ENCODE measurements around the gene HIGD2A. TPM values are rescaled to one million over a fixed set of nuclear protein-coding genes. Genes with fewer than 3 reads are reported as not detected.

The HIGD2A gene
- total RNA-seq, 1 experiment from 2014 or later = 72.6 TPM

DNA sequence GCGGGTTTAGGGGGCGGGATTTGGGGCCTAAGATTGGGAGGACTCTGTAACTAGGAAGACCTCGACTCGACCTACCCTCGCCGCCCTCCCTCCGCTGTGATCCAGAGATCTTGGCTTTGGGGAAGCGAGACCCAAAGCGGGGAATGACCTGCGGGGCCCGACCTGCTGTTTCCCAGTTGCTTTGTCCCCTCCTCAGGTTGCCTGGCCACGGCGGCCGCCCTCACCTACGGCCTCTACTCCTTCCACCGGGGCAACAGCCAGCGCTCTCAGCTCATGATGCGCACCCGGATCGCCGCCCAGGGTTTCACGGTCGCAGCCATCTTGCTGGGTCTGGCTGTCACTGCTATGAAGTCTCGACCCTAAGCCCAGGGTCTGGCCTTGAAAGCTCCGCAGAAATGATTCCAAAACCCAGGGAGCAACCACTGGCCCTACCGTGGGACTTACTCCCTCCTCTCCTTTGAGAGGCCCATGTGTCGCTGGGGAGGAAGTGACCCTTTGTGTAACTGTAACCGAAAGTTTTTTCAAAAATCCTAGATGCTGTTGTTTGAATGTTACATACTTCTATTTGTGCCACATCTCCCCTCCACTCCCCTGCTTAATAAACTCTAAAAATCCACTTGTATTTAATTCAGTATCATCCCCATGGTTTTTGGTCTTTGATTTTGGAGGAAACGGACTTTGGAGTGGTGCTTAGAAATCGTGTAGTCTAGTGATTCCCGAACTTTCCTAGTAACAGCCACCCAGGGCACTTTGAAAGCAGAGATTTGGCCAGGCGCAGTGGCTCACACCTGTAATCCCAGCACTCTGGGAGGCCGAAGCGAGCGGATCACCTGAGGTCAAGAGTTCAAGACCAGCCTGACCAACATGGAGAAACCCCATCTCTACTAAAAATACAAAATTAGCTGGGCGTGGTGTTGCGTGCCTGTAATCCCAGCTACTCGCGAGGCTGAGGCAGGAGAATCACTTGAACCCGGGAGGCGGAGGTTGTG is 878 bp downstream of the HIGD2A start:
- Mint-ChIP-seq H3K27me3 (ENCODE audit: unreplicated experiment) (no peaks in the 10 kb centered on the region), H3K36me3 (ENCODE audit: insufficient read depth, unreplicated experiment) (peaks cover 62% of the 10 kb centered on the region), H3K27ac (ENCODE audit: unreplicated experiment) (peak overlapping the region; percentile 94), H3K4me3 (ENCODE audit: low read depth, unreplicated experiment) (peak overlapping the region; percentile 85), H3K4me1 (ENCODE audit: low read depth, unreplicated experiment) (peaks cover 23% of the 10 kb centered on the region), H3K9me3 (ENCODE audit: low read depth, unreplicated experiment) (no peaks in the 10 kb centered on the region)
- BruUV-seq (replicated peaks) = TSS peak; percentile 98
- CTCF ChIA-PET = interaction anchor here (0.5 to 1.7 kb wide), 5 partner anchors 11 to 1026 kb away, joined by 3 to 5 read pairs (median 4); no protein-coding TSS in a partner anchor
- no peak for DNase-seq
- intact Hi-C loops (cut with micrococcal nuclease; ENCODE audit: unreplicated experiment) = no loop called here
- TF ChIP-seq, protein P1, sequence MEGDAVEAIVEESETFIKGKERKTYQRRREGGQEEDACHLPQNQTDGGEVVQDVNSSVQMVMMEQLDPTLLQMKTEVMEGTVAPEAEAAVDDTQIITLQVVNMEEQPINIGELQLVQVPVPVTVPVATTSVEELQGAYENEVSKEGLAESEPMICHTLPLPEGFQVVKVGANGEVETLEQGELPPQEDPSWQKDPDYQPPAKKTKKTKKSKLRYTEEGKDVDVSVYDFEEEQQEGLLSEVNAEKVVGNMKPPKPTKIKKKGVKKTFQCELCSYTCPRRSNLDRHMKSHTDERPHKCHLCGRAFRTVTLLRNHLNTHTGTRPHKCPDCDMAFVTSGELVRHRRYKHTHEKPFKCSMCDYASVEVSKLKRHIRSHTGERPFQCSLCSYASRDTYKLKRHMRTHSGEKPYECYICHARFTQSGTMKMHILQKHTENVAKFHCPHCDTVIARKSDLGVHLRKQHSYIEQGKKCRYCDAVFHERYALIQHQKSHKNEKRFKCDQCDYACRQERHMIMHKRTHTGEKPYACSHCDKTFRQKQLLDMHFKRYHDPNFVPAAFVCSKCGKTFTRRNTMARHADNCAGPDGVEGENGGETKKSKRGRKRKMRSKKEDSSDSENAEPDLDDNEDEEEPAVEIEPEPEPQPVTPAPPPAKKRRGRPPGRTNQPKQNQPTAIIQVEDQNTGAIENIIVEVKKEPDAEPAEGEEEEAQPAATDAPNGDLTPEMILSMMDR (IDR thresholded peaks at IDR 0.05; ENCODE audit: unreplicated experiment) = no peak

DNA sequence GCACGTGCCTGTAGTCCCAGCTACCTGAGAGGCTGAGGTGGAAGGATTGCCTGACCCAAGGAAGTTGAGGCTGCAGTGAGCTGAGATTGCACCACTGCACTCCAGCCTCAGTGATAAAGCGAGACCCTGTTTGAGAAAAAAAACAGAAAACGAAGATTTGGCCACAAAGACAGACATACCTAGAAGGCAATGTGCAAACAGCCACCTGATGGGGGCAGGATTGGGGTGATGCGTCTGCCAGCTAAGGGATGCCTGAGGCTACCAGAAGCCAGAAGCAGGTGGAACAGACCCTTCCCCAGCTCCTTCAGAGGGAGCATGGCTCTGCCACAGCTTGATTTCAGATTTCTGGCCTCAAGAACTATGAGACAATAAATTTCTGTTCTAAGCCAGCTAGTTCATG is 2.9 kb downstream of the HIGD2A start:
- no peak for DNase-seq
- H3K4me1 Mint-ChIP-seq (ENCODE audit: low read depth, unreplicated experiment) = peaks cover 12% of the 10 kb centered on the region
- H3K4me3 Mint-ChIP-seq (ENCODE audit: low read depth, unreplicated experiment) = no peak overlapping the region
- H3K36me3 Mint-ChIP-seq (ENCODE audit: insufficient read depth, unreplicated experiment) = peaks cover 51% of the 10 kb centered on the region
- H3K9me3 Mint-ChIP-seq (ENCODE audit: low read depth, unreplicated experiment) = no peaks in the 10 kb centered on the region
- intact Hi-C loops (cut with micrococcal nuclease; ENCODE audit: unreplicated experiment) = no loop called here
- TF ChIP-seq, protein P1 (IDR thresholded peaks at IDR 0.05; ENCODE audit: unreplicated experiment) = no peak
- H3K27me3 Mint-ChIP-seq (ENCODE audit: unreplicated experiment) = no peaks in the 10 kb centered on the region
- no peak overlapping the region for H3K27ac Mint-ChIP-seq (ENCODE audit: unreplicated experiment)
- no TSS peak for BruUV-seq (replicated peaks)
- CTCF ChIA-PET = no interaction called here

DNA sequence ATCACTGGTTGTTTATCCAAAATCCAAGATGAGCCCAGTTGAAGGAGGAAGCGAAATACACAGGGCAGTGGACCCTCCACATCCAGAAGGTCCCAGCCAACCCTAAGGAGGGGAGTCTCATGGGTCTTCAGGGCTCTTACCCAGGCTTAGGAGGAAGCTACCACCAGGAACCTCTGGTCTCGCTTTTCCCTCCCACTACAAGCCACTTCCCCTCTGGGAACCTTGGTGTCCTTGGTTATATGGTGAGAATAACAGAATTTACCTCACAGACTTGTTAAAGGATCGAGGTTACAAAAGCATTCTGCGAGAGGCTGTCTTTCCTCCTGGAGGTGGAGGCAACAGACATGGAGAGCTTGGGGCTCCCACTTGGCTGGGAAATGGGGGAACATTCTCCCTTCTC is 3.4 kb downstream of the HIGD2A start:
- no peaks in the 10 kb centered on the region for H3K9me3 Mint-ChIP-seq (ENCODE audit: low read depth, unreplicated experiment)
- no TSS peak for BruUV-seq (replicated peaks)
- TF ChIP-seq, protein P1 (IDR thresholded peaks at IDR 0.05; ENCODE audit: unreplicated experiment) = no peak
- peaks cover 49% of the 10 kb centered on the region for H3K36me3 Mint-ChIP-seq (ENCODE audit: insufficient read depth, unreplicated experiment)
- intact Hi-C loops (cut with micrococcal nuclease; ENCODE audit: unreplicated experiment) = no loop called here
- DNase-seq = no peak
- CTCF ChIA-PET = no interaction called here
- H3K27me3 Mint-ChIP-seq (ENCODE audit: unreplicated experiment) = no peaks in the 10 kb centered on the region
- no peak overlapping the region for H3K4me3 Mint-ChIP-seq (ENCODE audit: low read depth, unreplicated experiment)
- H3K27ac Mint-ChIP-seq (ENCODE audit: unreplicated experiment) = no peak overlapping the region
- peaks cover 7% of the 10 kb centered on the region for H3K4me1 Mint-ChIP-seq (ENCODE audit: low read depth, unreplicated experiment)

DNA sequence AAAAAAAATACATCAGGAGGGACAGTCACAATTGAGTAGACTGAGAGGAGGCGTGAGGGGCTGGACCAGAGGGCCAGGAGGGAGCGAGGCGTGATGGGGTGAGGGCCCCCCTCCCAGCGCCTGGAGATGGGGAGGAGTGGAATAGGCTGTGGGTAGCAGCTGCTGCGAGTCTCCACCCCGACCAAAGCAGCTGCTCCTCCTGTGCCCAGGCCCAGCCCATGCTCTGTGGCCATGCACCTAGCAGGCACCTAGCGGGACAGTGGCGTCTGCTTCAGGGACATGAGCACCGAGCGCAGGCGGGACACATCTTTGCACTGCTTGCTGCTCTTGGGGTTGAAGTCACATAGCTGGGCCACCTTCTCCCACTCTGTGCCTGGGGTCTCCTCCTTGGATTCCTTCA is 4.0 kb downstream of the HIGD2A start:
- peaks cover 44% of the 10 kb centered on the region for H3K36me3 Mint-ChIP-seq (ENCODE audit: insufficient read depth, unreplicated experiment)
- BruUV-seq (replicated peaks) = no TSS peak
- TF ChIP-seq, protein P1 (IDR thresholded peaks at IDR 0.05; ENCODE audit: unreplicated experiment) = no peak

More for the DNA sequence above, 4.0 kb downstream of the HIGD2A start:
- no peak overlapping the region for H3K27ac Mint-ChIP-seq (ENCODE audit: unreplicated experiment)
- no peak for DNase-seq
- H3K4me1 Mint-ChIP-seq (ENCODE audit: low read depth, unreplicated experiment) = peaks cover 2% of the 10 kb centered on the region
- H3K27me3 Mint-ChIP-seq (ENCODE audit: unreplicated experiment) = no peaks in the 10 kb centered on the region
- CTCF ChIA-PET = no interaction called here
- intact Hi-C loops (cut with micrococcal nuclease; ENCODE audit: unreplicated experiment) = no loop called here
- no peak overlapping the region for H3K4me3 Mint-ChIP-seq (ENCODE audit: low read depth, unreplicated experiment)
- H3K9me3 Mint-ChIP-seq (ENCODE audit: low read depth, unreplicated experiment) = no peaks in the 10 kb centered on the region
